H9 (cell line): ENCODE results near the gene SRSF2. TPM values are rescaled to one million over a fixed set of nuclear protein-coding genes. Genes with fewer than 3 reads are reported as not detected.

ENCODE experiments used
- DNase-seq: peaks from one replicate; pipeline ENCODE4 v3.0.0-alpha.2; 2017
- H2AFZ ChIP-seq: one replicate; pipeline ENCODE4 v1.6.1; 2013; ENCODE audit warnings: mild to moderate bottlenecking, low read length, control low read depth, moderate library complexity
- H2AK5ac ChIP-seq: 2 replicates; pipeline ENCODE4 v1.6.1; 2013; ENCODE audit warnings: low read length, control low read depth, mixed read lengths; ENCODE audit not compliant: insufficient read length
- H2BK120ac ChIP-seq: one replicate; pipeline ENCODE4 v1.6.1; 2013; ENCODE audit warnings: low read depth, mild to moderate bottlenecking, low read length, control low read depth, inconsistent platforms; ENCODE audit not compliant: poor library complexity, severe bottlenecking
- H2BK12ac ChIP-seq: 2 replicates; pipeline ENCODE4 v1.6.1; 2013; ENCODE audit warnings: low read length, control low read depth, mixed read lengths, low read depth; ENCODE audit not compliant: insufficient read length
- H2BK15ac ChIP-seq: 2 replicates; pipeline ENCODE4 v1.6.1; 2013; ENCODE audit warnings: low read depth, low read length, control low read depth
- H2BK20ac ChIP-seq: one replicate; pipeline ENCODE4 v1.6.1; 2013; ENCODE audit warnings: low read depth, mild to moderate bottlenecking, low read length, control low read depth, inconsistent platforms; ENCODE audit not compliant: poor library complexity, severe bottlenecking
- H2BK5ac ChIP-seq: 2 replicates; pipeline ENCODE4 v1.6.1; 2013; ENCODE audit warnings: low read length, control low read depth, mixed read lengths; ENCODE audit not compliant: insufficient read length
- H3K14ac ChIP-seq: 2 replicates; pipeline ENCODE4 v1.6.1; 2013; ENCODE audit warnings: low read length, control low read depth; ENCODE audit not compliant: insufficient read depth
- H3K18ac ChIP-seq: 2 replicates; pipeline ENCODE4 v1.6.1; 2013; ENCODE audit warnings: low read depth, mild to moderate bottlenecking, mixed read lengths, low read length, control low read depth; ENCODE audit not compliant: insufficient read length
- H3K23ac ChIP-seq: 2 replicates; pipeline ENCODE4 v1.6.1; 2013; ENCODE audit warnings: low read length, control low read depth, mixed read lengths, low read depth; ENCODE audit not compliant: insufficient read length
- H3K23me2 ChIP-seq: 2 replicates; pipeline ENCODE4 v1.6.1; 2013; ENCODE audit warnings: low read depth, mild to moderate bottlenecking, mixed read lengths, low read length, control low read depth; ENCODE audit not compliant: insufficient read length, poor library complexity, severe bottlenecking
- H3K27ac ChIP-seq: 2 replicates; pipeline ENCODE4 v1.5.1; 2013; ENCODE audit warnings: low read length, control low read depth, mixed read lengths, low read depth; ENCODE audit not compliant: insufficient read length
- H3K27me3 ChIP-seq: 2 replicates; pipeline ENCODE4 v1.6.1; 2013; ENCODE audit warnings: low read length, control low read depth, inconsistent platforms; ENCODE audit not compliant: insufficient read depth
- H3K4ac ChIP-seq: 2 replicates; pipeline ENCODE4 v1.6.1; 2013; ENCODE audit warnings: low read depth, mild to moderate bottlenecking, control low read depth, inconsistent platforms, low read length, moderate library complexity
- H3K4me1 ChIP-seq: 2 replicates; pipeline ENCODE4 v1.6.1; 2013; ENCODE audit warnings: low read length, control low read depth, inconsistent platforms; ENCODE audit not compliant: insufficient read depth
- H3K4me2 ChIP-seq: 2 replicates; pipeline ENCODE4 v1.6.1; 2013; ENCODE audit warnings: low read length, control low read depth, mixed read lengths; ENCODE audit not compliant: insufficient read length, insufficient read depth
- H3K56ac ChIP-seq: 2 replicates; pipeline ENCODE4 v1.6.1; 2013; ENCODE audit warnings: low read depth, mild to moderate bottlenecking, mixed read lengths, low read length, control low read depth; ENCODE audit not compliant: insufficient read length
- H3K79me1 ChIP-seq: 2 replicates; pipeline ENCODE4 v1.6.1; 2013; ENCODE audit warnings: low read depth, mild to moderate bottlenecking, moderate library complexity, low read length, control low read depth, inconsistent platforms; ENCODE audit not compliant: insufficient read depth, poor library complexity, severe bottlenecking
- H3K79me2 ChIP-seq: 2 replicates; pipeline ENCODE4 v1.6.1; 2013; ENCODE audit warnings: low read length, control low read depth, inconsistent platforms; ENCODE audit not compliant: insufficient read depth
- H3K9ac ChIP-seq: 2 replicates; pipeline ENCODE4 v1.6.1; 2013; ENCODE audit warnings: low read length, control low read depth, mixed read lengths; ENCODE audit not compliant: insufficient read length; ENCODE audit errors: extremely low read depth
- H3K9me3 ChIP-seq: one replicate; pipeline ENCODE4 v1.6.1; 2013; ENCODE audit warnings: low read depth, low read length, inconsistent platforms; ENCODE audit not compliant: control insufficient read depth
- H3T11ph ChIP-seq: one replicate; pipeline ENCODE4 v1.6.1; 2013; ENCODE audit warnings: mild to moderate bottlenecking, low read length, control low read depth, inconsistent platforms
- H4K20me1 ChIP-seq: one replicate; pipeline ENCODE4 v1.6.1; 2013; ENCODE audit not compliant: control insufficient read depth, insufficient read length, insufficient read depth
- H4K5ac ChIP-seq: 2 replicates; pipeline ENCODE4 v1.6.1; 2013; ENCODE audit warnings: low read depth, mild to moderate bottlenecking, mixed read lengths, low read length, control low read depth; ENCODE audit not compliant: insufficient read length
- H4K8ac ChIP-seq: replicated peaks from 2 replicates; pipeline ENCODE4 v1.6.1; 2013; ENCODE audit warnings: low read length, control low read depth, mixed read lengths, low read depth; ENCODE audit not compliant: insufficient read length
- H4K91ac ChIP-seq: 2 replicates; pipeline ENCODE4 v1.6.1; 2013; ENCODE audit warnings: low read depth, mild to moderate bottlenecking, moderate library complexity, mixed read lengths, low read length, control low read depth; ENCODE audit not compliant: insufficient read length
- H3K27ac Mint-ChIP-seq, 3 experiments: 2 replicates in 2 of 3; 3 replicates in 1 of 3; pipeline ENCODE4 v1.8.0; 2020 to 2021; ENCODE audit warnings: mixed read lengths in 3 of 3, mild to moderate bottlenecking in 1 of 3, moderate library complexity in 1 of 3
- H3K27me3 Mint-ChIP-seq: 2 replicates; pipeline ENCODE4 v1.8.0; 2021; ENCODE audit warnings: low read depth, mild to moderate bottlenecking, moderate library complexity, mixed read lengths
- H3K36me3 Mint-ChIP-seq, 3 experiments: 2 replicates in 2 of 3; 3 replicates in 1 of 3; pipeline ENCODE4 v1.8.0; 2020 to 2021; ENCODE audit warnings: low read depth in 3 of 3, mixed read lengths in 3 of 3; ENCODE audit not compliant: insufficient read depth in 1 of 3
- H3K4me1 Mint-ChIP-seq, 2 experiments: 2 replicates each; pipeline ENCODE4 v1.8.0; 2020; ENCODE audit warnings: mixed read lengths in 2 of 2
- H3K4me3 Mint-ChIP-seq, 2 experiments: 2 replicates in 1 of 2; 3 replicates in 1 of 2; pipeline ENCODE4 v1.8.0; 2020 to 2021; ENCODE audit warnings: mild to moderate bottlenecking in 2 of 2, mixed read lengths in 2 of 2, moderate library complexity in 1 of 2
- H3K9me3 Mint-ChIP-seq, 2 experiments: 2 replicates in 1 of 2; 3 replicates in 1 of 2; pipeline ENCODE4 v1.8.0; 2020; ENCODE audit warnings: mild to moderate bottlenecking in 2 of 2, mixed read lengths in 2 of 2, moderate library complexity in 1 of 2
- CTCF ChIP-seq: fragments of 200-600 bp; sonication (generic); conservative IDR thresholded peaks from 3 replicates; pipeline ENCODE4 v1.8.0; 2021; ENCODE audit warnings: antibody characterized with exemption, mild to moderate bottlenecking
- WGBS: extraction: QIAGEN DNeasy Blood & Tissue Kit; methylation state at CpG from one replicate; pipeline ENCODE4 v1.1.7; 2013; ENCODE audit warnings: missing lambda C conversion rate, low lambda C conversion rate, mixed read lengths; ENCODE audit not compliant: insufficient read length; ENCODE audit errors: extremely low coverage; 5-methylcytosine and 5-hydroxymethylcytosine counted together
- total RNA-seq: library from RNA; stranded (reverse); gene quantifications from 2 replicates; pipeline ENCODE4 v1.2.1, GENCODE V29; 2021

SRSF2 gene
- total RNA-seq, 1 experiment from 2014 or later, result 578 TPM

DNA sequence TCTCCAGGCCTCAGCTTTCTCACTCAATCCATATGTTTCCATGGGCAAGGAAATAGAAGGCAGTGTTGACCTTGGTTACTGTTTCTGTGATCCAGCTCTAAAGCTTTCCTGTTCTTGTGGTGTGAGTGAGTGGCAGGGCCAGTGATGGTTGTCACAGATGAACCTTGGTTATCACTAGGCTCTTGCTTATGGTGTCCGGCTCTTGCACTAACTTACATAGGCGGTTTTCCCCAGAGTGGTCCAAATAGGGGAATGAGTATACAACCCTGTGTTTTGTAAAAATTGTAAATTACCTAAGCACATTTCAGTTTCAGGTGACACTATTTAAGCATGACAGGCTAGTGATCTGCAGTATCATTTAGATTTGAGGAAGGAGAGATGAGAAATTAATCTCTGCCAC, 7.6 kb upstream of the SRSF2 start:
- no peak overlapping the region for H4K5ac ChIP-seq
- H3K56ac ChIP-seq, result no peak overlapping the region
- no peaks in the 10 kb centered on the region for H3K4me1 ChIP-seq
- no peak overlapping the region for H3K14ac ChIP-seq
- H3K4ac ChIP-seq, result no peak overlapping the region
- no CpG with 5 or more reads among the region's 2 CpGs for WGBS
- no peak overlapping the region for H2BK5ac ChIP-seq
- no peak overlapping the region for H3T11ph ChIP-seq
- H2AK5ac ChIP-seq, result no peak overlapping the region
- no peak overlapping the region for H4K91ac ChIP-seq
- H2BK120ac ChIP-seq, result no peak overlapping the region
- TF ChIP-seq CTCF, result no peak
- no peak overlapping the region for H3K9ac ChIP-seq
- H3K27ac Mint-ChIP-seq, result no peak overlapping the region
- no peaks in the 10 kb centered on the region for H3K4me1 Mint-ChIP-seq
- H2AFZ ChIP-seq, result no peak overlapping the region
- no peaks in the 10 kb centered on the region for H3K27me3 ChIP-seq
- H3K18ac ChIP-seq, result no peak overlapping the region
- H3K36me3 Mint-ChIP-seq, result peaks cover 23 to 54% (median 39%) of the 10 kb centered on the region in 3 experiments
- H3K4me2 ChIP-seq, result no peak overlapping the region
- no peaks in the 10 kb centered on the region for H3K79me1 ChIP-seq
- H3K23me2 ChIP-seq, result no peaks in the 10 kb centered on the region
- no peak overlapping the region for H3K27ac ChIP-seq
- H3K79me2 ChIP-seq, result no peaks in the 10 kb centered on the region
- no peaks in the 10 kb centered on the region for H3K9me3 ChIP-seq
- H2BK20ac ChIP-seq, result no peak overlapping the region
- H3K27me3 Mint-ChIP-seq, result no peaks in the 10 kb centered on the region
- no peaks in the 10 kb centered on the region for H4K20me1 ChIP-seq
- no peak overlapping the region for H4K8ac ChIP-seq
- no peak overlapping the region for H2BK12ac ChIP-seq
- H3K9me3 Mint-ChIP-seq, result no peaks in the 10 kb centered on the region; a peak in 1 of 5 replicates
- DNase-seq, result no peak
- H3K4me3 Mint-ChIP-seq, result no peak overlapping the region
- no peak overlapping the region for H2BK15ac ChIP-seq
- H3K23ac ChIP-seq, result no peak overlapping the region
